HepG2 (cell line): ENCODE measurements around the gene STK11. TPM values are rescaled to one million over a fixed set of nuclear protein-coding genes. Genes with fewer than 3 reads are reported as not detected.

ENCODE experiments used
- ATAC-seq: fragments of 200-7000 bp; cut with Tn5 transposase; 3 replicates; pipeline ENCODE4 v1.9.1; 2020; ENCODE audit warnings: mild to moderate bottlenecking, moderate library complexity
- BruUV-seq: library from RNA; stranded (reverse); fragments of 400-500 nt; replicated peaks from 2 replicates; lab custom pipeline; 2021; lab: Mats Ljungman, UMichigan
- CTCF ChIA-PET: fragments of 300-600 bp; formaldehyde crosslinking; extraction: SDS; loops from one replicate; lab custom pipeline; 2021; ENCODE audit warnings: low total read pairs, inconsistent platforms, low intra/inter-chr PET ratio; lab: Yijun Ruan, JAX
- POLR2A ChIA-PET: fragments of 350-600 bp; sonication (Branson Sonifier 250); formaldehyde crosslinking; loops from one replicate; lab custom pipeline; 2020; ENCODE audit warnings: antibody characterized with exemption, inconsistent platforms; lab: Yijun Ruan, JAX
- DNase-seq: peaks from one replicate; pipeline ENCODE4 v3.0.0-alpha.2; 2015; ENCODE audit warnings: low spot score
- FAIRE-seq: peaks from 3 replicates; lab custom pipeline; 2011; peaks lifted over from hg19 to GRCh38; lab: Jason Lieb, UNC
- H2AFZ ChIP-seq: one replicate; pipeline ENCODE4 v1.6.1; 2011; ENCODE audit warnings: low read length, inconsistent platforms
- H3K27ac ChIP-seq: fragments of 300-600 bp; 3 replicates; pipeline ENCODE4 v1.8.0; 2011; ENCODE audit warnings: mixed run types, mild to moderate bottlenecking, mixed read lengths, low read length, inconsistent platforms; ENCODE audit not compliant: insufficient read depth; ENCODE audit errors: extremely low read length
- H3K27me3 ChIP-seq, 2 experiments: fragments of 200-600 bp in 1 of 2; 2 replicates in 1 of 2; 3 replicates in 1 of 2; pipeline versions ENCODE4 v1.6.0 to v1.8.0; 2011; ENCODE audit warnings: low read length in 2 of 2, mild to moderate bottlenecking in 2 of 2, moderate library complexity in 2 of 2, inconsistent platforms in 1 of 2; ENCODE audit not compliant: insufficient read depth in 2 of 2, control insufficient read depth in 1 of 2
- H3K36me3 ChIP-seq, 2 experiments: fragments of 200-600 bp in 1 of 2; replicated peaks in 1 of 2; 2 replicates in 1 of 2; 3 replicates in 1 of 2; pipeline versions ENCODE4 v1.5.1 to v1.8.0; 2011; ENCODE audit warnings: low read length in 2 of 2, inconsistent platforms in 1 of 2; ENCODE audit not compliant: insufficient read depth in 2 of 2, control insufficient read depth in 1 of 2
- H3K4me1 ChIP-seq: 2 replicates; pipeline ENCODE4 v1.5.1; 2012; ENCODE audit warnings: low read length, inconsistent platforms; ENCODE audit not compliant: insufficient read depth
- H3K4me2 ChIP-seq: 2 replicates; pipeline ENCODE4 v1.6.0; 2011; ENCODE audit warnings: low read depth, low read length, inconsistent platforms
- H3K4me3 ChIP-seq, 3 experiments: fragments of 200-600 bp in 1 of 3; sonication (generic), shearing (Covaris generic) in 1 of 3; replicated peaks in 1 of 3; 2 replicates each; pipeline ENCODE4 v1.5.1; 2011 to 2016; ENCODE audit warnings: low read length in 3 of 3, inconsistent platforms in 2 of 3, low read depth in 2 of 3, mild to moderate bottlenecking in 2 of 3, control low read depth in 1 of 3, mixed read lengths in 1 of 3; ENCODE audit not compliant: insufficient read depth in 1 of 3
- H3K79me2 ChIP-seq: one replicate; pipeline ENCODE4 v1.6.1; 2011; ENCODE audit warnings: low read length, inconsistent platforms; ENCODE audit not compliant: insufficient read depth
- H3K9ac ChIP-seq: 2 replicates; pipeline ENCODE4 v1.6.0; 2011; ENCODE audit warnings: mild to moderate bottlenecking, low read depth, low read length, inconsistent platforms; ENCODE audit not compliant: insufficient read depth
- H3K9me3 ChIP-seq: 2 replicates; pipeline ENCODE4 v1.5.1; 2012; ENCODE audit warnings: mild to moderate bottlenecking, low read length
- H4K20me1 ChIP-seq: 2 replicates; pipeline ENCODE4 v1.6.0; 2011; ENCODE audit warnings: inconsistent platforms, mild to moderate bottlenecking, low read length, moderate library complexity; ENCODE audit not compliant: insufficient read depth
- ARHGAP35 ChIP-seq: sonication (generic); formaldehyde crosslinking; IDR thresholded peaks from 2 replicates; pipeline ENCODE4 v1.9.0; 2022; ENCODE audit warnings: mild to moderate bottlenecking, inconsistent platforms, moderate library complexity, missing genetic modification reagents, borderline replicate concordance
- IRF2 ChIP-seq: IDR thresholded peaks from 2 replicates; pipeline ENCODE4 v1.6.1; 2018; ENCODE audit warnings: missing genetic modification reagents, missing compliant biosample characterization
- KDM1A ChIP-seq: IDR thresholded peaks from 2 replicates; pipeline ENCODE4 v1.6.1; 2016; ENCODE audit warnings: missing compliant biosample characterization
- MAF1 ChIP-seq: sonication (generic); formaldehyde crosslinking; IDR thresholded peaks from 2 replicates; pipeline ENCODE4 v1.5.0; 2020; ENCODE audit warnings: missing genetic modification reagents, borderline replicate concordance
- NFYC ChIP-seq: IDR thresholded peaks from 2 replicates; pipeline ENCODE4 v1.6.1; 2016; ENCODE audit warnings: missing genetic modification reagents, missing compliant biosample characterization
- PATZ1 ChIP-seq: sonication (generic); formaldehyde crosslinking; IDR thresholded peaks from 2 replicates; pipeline ENCODE4 v1.4.0; 2020; ENCODE audit warnings: missing genetic modification reagents
- SNRNP70 ChIP-seq: fragments of 200-400 bp; formaldehyde crosslinking; IDR thresholded peaks from 2 replicates; pipeline ENCODE4 v1.6.1; 2017; ENCODE audit warnings: mild to moderate bottlenecking, low read depth, low read length, moderate library complexity
- SP4 ChIP-seq: sonication (generic); formaldehyde crosslinking; IDR thresholded peaks from 2 replicates; pipeline ENCODE4 v1.8.1; 2023; ENCODE audit warnings: mild to moderate bottlenecking, missing genetic modification reagents
- STAT5B ChIP-seq: sonication (generic); formaldehyde crosslinking; IDR thresholded peaks from 2 replicates; pipeline ENCODE4 v1.4.0; 2020; ENCODE audit warnings: missing genetic modification reagents
- ZNF367 ChIP-seq: sonication (generic); formaldehyde crosslinking; IDR thresholded peaks from 2 replicates; pipeline ENCODE4 v1.4.0; 2020; ENCODE audit warnings: missing genetic modification reagents, borderline replicate concordance
- ZNF512 ChIP-seq: sonication (generic); formaldehyde crosslinking; IDR thresholded peaks from 2 replicates; pipeline ENCODE4 v1.4.0; 2020; ENCODE audit warnings: mild to moderate bottlenecking, missing genetic modification reagents
- ZNF556 ChIP-seq: sonication (generic); formaldehyde crosslinking; IDR thresholded peaks from 2 replicates; pipeline ENCODE4 v1.4.0; 2020; ENCODE audit warnings: mild to moderate bottlenecking, missing genetic modification reagents, borderline replicate concordance
- ZNF589 ChIP-seq: sonication (generic); formaldehyde crosslinking; conservative IDR thresholded peaks from 2 replicates; pipeline ENCODE4 v1.8.0; 2022; ENCODE audit warnings: mild to moderate bottlenecking, moderate library complexity, missing genetic modification reagents
- WGBS: methylation state at CpG from one replicate; pipeline ENCODE4 v1.1.6; 2017; ENCODE audit warnings: low lambda C conversion rate; 5-methylcytosine and 5-hydroxymethylcytosine counted together
- in situ Hi-C: cut with HindIII; loops from 2 replicates; pipeline ENCODE4 v1.10.0; 2017; ENCODE audit warnings: low pct_unique_long_range_greater_than_20kb; ENCODE audit not compliant: extremely low pct_ligation_motif_present
- intact Hi-C: fragments of 100-400 bp; cut with micrococcal nuclease; formaldehyde crosslinking; loops from one replicate; pipeline ENCODE4 v1.10.0; 2022; ENCODE audit not compliant: unreplicated experiment
- polyA plus RNA-seq, 8 experiments: library from polyadenylated mRNA; depleted of rRNA in 3 of 8; stranded (reverse) in 7 of 8; unstranded in 1 of 8; fragments of >200 nt; fragmentation: Illumina TruSeq in 4 of 8; extraction: Trizol in 4 of 8; gene quantifications; 2 replicates each; pipeline versions ENCODE4 v1.2.1 to v1.2.3, GENCODE V29; 2011 to 2016; ENCODE audit warnings: low read depth in 4 of 8, missing spikeins in 1 of 8, mixed read lengths in 1 of 8; ENCODE audit not compliant: insufficient read depth in 1 of 8
- total RNA-seq, 5 experiments: library from RNA; depleted of rRNA; stranded (reverse); fragments of >200 nt; fragmentation: Illumina TruSeq; extraction: Trizol; gene quantifications; 2 replicates each; pipeline ENCODE4 v1.2.3, GENCODE V29; 2016; ENCODE audit warnings: low read depth in 1 of 5
- TF ChIP-seq, protein P1 (sequence below): IDR thresholded peaks from 2 replicates; pipeline ENCODE4 v1.6.1; 2016; ENCODE audit warnings: mild to moderate bottlenecking

Gene STK11
- total and polyA plus RNA-seq, 2 of the 13 experiments (the other 11 are each of a cell fraction or from before 2014, with no cell fraction given), result 27.5 to 43.6 TPM

- intact Hi-C loops, result no loop called here
- POLR2A ChIA-PET, result interaction anchor here (13.7 kb wide), 1 partner anchor 15 kb away, joined by 668 read pairs; the partner anchor contains the start of gene CIRBP
- TF ChIP-seq SP4 (CRISPR knock-in tag) (peak; percentile 87), SNRNP70 (no peak), ZNF367 (CRISPR knock-in tag) (0 out of 2 replicates have a peak, but pooled peaks have one; percentile 55), KDM1A (CRISPR knock-in tag) (no peak), MAF1 (no peak), PATZ1 (peak; percentile 72), ARHGAP35 (CRISPR knock-in tag) (no peak), IRF2 (no peak), ZNF556 (CRISPR knock-in tag) (0 out of 2 replicates have a peak, but pooled peaks have one; percentile 16), STAT5B (CRISPR knock-in tag) (no peak), NFYC (CRISPR knock-in tag) (peak; percentile 31; the same call in 1 of the 2 replicates), ZNF512 (no peak), ZNF589 (no peak)
- TF ChIP-seq, protein P1, sequence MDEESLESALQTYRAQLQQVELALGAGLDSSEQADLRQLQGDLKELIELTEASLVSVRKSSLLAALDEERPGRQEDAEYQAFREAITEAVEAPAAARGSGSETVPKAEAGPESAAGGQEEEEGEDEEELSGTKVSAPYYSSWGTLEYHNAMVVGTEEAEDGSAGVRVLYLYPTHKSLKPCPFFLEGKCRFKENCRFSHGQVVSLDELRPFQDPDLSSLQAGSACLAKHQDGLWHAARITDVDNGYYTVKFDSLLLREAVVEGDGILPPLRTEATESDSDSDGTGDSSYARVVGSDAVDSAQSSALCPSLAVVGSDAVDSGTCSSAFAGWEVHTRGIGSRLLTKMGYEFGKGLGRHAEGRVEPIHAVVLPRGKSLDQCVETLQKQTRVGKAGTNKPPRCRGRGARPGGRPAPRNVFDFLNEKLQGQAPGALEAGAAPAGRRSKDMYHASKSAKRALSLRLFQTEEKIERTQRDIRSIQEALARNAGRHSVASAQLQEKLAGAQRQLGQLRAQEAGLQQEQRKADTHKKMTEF, result peak; percentile 50; the same call in 1 of the 2 replicates
These were observed 43.9 kb downstream of the STK11 start for GRCh38 chr19:1249298-1249989.

More at GRCh38 chr19:1249298-1249989, 43.9 kb downstream of the STK11 start:
- H4K20me1 ChIP-seq, result peaks cover 25% of the 10 kb centered on the region; the same call in 1 of the 2 replicates
- peak overlapping the region; percentile 98 for H3K27ac ChIP-seq
- H3K4me3 ChIP-seq, result peak overlapping the region; percentile 86 to 90 (median 88); a peak in 5 of 6 replicates
- no peaks in the 10 kb centered on the region; a peak in 1 of 5 replicates for H3K27me3 ChIP-seq
- BruUV-seq, result no TSS peak
- peak overlapping the region; percentile 58 for H3K4me2 ChIP-seq
- CTCF ChIA-PET, result no interaction called here
- in situ Hi-C loops, result no loop called here
- WGBS, result 1% methylated on average over 14 of the region's 102 CpGs
- peaks cover 3 to 14% of the 10 kb centered on the region in 2 experiments; a peak in 4 of 5 replicates for H3K36me3 ChIP-seq
- FAIRE-seq (no peak), DNase-seq (peak; percentile 89), ATAC-seq (no peak)
- H3K4me1 ChIP-seq, result peaks cover 51% of the 10 kb centered on the region
- H3K9ac ChIP-seq, result peak overlapping the region; percentile 92
- H3K9me3 ChIP-seq, result no peaks in the 10 kb centered on the region
- no peak overlapping the region for H2AFZ ChIP-seq
- peaks cover 26% of the 10 kb centered on the region for H3K79me2 ChIP-seq
